Midbrain (tissue), 1 donor: ENCODE measurements around the gene PHACTR1.
"Not testable (repeated sequence)": the region's sequence is repeated elsewhere in the genome, so short reads cannot be mapped to it uniquely, and the experiment has no call there.

Experiments
- DNase-seq: peaks from one replicate; lab custom pipeline; 2025; lab: John Stamatoyannopoulos, UW

The PHACTR1 gene

DNA sequence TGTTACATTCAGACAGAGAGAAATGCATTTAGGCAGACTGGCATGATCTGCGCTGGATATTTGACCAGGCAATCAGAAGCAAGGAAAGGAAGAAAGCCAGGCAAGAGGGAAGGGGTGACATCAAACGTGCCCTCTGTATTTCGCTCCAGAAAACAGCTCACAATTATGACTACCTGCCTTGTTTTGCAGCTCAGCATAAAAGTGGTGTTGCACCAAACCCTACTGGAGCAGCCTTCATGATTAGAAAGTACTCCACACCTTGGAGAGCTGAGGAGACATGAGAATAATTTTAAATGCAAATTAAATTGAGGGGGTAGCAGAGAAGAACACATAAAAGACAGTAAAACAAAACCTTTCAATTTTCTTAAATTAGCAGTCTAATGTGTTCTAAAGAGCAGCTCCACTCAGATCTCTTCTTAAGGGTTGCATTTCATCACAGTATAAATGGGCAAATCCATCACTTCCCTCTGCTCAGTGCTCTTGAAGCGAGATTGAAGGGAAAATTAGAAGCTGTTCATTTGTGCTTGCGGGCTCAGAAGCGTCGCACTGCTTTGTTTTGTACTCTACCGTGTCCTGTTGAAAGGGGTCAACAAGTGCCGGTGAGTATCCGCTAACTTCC lies at the start of gene PHACTR1:
Gene PHACTR1, plus strand, starts transcription at position 470 of the 619 bp plus-strand sequence.
- DNase-seq, result no peak

DNA sequence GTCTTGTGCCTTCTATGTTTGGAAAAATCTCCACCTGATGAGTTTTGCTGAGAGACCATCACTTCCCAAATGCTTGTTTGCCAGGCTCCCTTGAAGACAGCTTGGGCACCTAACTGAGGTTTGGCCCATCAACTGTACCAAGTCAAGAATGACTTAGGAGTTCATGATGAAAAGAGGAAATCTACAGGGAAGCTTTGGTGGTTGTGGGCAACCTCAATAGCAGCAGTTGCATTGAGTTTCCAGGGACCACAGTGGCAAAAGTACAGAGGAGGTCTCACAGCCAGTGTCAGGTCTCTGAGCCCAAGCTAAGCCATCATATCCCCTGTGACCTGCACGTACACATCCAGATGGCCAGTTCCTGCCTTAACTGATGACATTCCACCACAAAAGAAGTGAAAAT lies 49.7 kb upstream of the PHACTR1 start:
- DNase-seq, result no peak

- DNase-seq, result no peak
Observed at GRCh38 chr6:12675931-12676330, 40.6 kb upstream of the PHACTR1 start.

DNA sequence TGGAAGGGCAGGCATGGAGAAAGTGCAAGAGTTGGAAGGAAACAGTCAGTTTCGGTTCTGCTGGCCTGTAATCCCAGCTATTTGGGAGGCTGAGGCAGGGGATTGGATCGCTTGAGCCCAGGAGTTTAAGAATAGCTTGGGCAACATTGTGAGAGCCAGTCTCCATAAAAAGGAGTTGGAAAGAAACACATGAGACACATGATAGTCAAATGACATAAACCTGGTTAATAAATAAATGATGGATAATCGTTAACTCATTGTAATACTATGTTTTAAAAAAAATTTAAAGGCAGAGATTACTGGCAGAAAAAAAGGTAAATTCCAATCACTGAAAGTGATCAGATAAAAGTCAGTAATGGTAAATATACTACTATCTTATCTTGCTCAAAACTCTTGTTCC lies 37.2 kb upstream of the PHACTR1 start:
- DNase-seq, result no peak

- no peak for DNase-seq
Observed at GRCh38 chr6:12693122-12693521, 23.4 kb upstream of the PHACTR1 start.

DNA sequence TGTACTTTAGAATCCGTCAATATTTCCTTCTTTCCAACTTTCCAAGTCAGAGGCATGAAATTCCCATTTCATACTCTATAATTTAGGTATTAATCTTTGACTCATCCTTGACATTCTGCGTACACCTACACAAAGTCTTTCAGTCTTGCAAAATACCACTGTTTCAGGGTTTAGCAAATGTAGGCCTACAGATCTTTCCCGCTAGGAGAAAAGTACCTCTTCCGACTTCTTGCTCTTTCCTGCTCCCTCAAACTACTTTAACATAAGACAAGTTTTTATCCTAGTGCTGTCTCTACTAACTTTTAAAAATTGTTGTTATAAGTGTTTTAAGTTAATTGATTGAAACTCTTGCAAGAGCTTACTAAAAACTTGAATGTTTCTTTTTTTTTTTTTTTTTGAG lies 18.3 kb upstream of the PHACTR1 start:
- DNase-seq, result no peak

DNA sequence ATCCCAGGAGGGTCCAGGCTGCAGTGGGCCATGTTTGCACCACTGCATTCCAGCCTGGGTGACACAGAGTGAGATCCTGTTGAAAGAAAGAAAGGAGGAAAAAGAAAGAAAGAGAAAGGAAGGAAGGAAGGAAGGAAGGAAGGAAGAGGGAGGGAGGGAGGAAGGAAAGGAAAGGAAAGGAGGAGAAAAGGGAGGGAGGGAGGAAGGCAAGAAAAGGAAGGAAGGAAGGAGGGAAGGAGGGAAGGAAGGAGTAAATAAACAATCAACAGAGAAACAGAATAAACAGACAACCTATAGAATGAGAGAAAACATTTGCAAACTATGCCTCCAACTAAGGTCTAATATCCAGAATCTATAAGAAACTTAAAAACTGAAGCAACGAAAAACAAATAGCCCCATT lies 11.6 kb upstream of the PHACTR1 start:
- no peak for DNase-seq

GRCh38 chr6:12709116-12709515 lies 7.5 kb upstream of the PHACTR1 start:
- DNase-seq, result no peak

DNA sequence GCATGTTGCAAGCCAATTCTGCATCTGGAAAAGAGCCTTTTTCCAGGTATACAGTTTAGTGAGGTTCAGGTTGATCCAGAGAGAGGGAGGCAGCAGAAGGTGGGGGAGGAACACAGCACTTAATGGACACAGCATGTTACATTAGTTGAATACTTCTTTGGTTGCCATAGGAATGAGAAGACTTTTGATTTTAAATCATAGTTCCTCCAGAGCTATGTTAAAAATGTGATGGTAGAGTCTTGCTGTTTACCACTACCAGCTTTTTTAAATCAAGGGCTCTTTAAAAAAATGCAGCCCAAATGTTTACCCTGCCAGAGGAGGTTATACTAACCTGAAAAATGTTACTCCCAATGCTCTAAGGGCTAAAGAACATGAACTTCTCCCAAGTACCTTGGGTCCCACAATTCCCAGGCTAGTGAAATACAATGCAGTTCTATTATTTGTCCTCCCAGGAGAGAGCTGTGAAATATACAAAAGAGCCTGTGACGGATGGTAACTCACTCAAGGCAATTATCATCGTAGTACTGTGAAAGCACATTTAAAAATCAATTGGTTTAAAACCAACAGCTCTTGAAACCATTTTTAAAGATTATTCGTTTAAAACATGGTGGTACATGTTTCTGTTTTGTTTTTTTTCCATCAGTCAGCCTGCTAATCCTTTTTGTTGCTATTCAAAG lies 6.9 kb upstream of the PHACTR1 start:
- no peak for DNase-seq

DNA sequence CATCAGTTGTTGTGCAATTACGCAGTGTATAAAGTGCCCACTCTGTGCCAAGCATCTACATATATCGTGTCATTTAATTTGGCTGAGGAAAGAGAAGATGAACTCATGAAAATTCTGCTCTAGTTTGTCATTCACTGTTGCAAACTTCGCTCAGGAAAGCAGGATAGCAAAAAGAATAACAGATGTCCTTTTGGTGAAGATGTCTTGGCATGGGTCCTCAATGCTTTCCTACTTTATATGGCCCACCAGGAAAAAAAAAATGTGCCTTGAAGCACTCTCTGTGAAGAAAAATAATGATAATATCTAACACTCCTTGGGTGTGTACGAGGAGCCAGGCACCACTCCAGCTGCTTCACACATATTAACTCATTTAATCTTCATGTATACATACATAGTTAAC lies 5.6 kb upstream of the PHACTR1 start:
- no peak for DNase-seq

GRCh38 chr6:12714022-12714421 lies 2.5 kb upstream of the PHACTR1 start:
- DNase-seq, result no peak

GRCh38 chr6:12715437-12715836 lies 1.1 kb upstream of the PHACTR1 start:
- DNase-seq, result no peak

GRCh38 chr6:12717356-12717755 lies 789 bp downstream of the PHACTR1 start:
- no peak for DNase-seq

DNA sequence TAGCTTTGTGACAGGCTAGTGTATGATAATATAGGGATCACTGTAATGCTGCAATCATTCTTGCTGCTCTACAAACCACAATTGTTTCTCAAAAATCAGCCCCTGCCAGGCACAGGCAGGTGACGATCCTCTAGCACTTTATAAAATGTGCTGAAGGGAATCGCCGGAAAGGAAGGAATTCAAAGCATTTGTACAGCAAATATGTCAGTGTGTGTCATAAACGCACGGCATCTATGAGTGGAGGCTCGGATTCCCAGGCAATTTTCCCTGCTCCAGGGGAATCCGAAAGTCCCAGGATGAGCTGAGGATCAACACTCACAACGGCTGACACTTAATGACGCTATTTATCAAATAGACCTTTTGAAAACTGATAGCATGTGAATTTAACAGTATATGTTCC lies 1.4 kb downstream of the PHACTR1 start:
- DNase-seq, result no peak

GRCh38 chr6:12719017-12719416 lies 2.5 kb downstream of the PHACTR1 start:
- DNase-seq, result no peak

DNA sequence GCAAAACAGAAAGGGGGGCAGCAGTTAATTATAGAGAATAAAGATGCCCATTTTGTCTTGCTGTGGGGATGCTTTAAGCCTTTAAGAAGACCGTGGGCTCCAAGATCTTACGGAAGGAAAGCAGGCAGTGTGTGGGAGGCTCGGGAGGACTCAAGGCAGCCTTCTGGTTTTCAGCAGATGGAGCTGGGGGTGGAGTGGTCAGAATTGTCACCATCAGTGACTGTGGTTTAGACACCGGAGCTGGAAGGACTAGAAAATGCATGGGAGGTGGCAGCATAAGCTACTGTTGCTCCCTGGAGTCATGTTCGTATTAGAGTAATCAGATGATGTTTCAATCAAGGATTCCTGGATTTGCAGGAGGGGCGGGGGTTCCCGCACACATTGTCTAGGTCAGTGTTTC lies 3.7 kb downstream of the PHACTR1 start:
- DNase-seq, result no peak

DNA sequence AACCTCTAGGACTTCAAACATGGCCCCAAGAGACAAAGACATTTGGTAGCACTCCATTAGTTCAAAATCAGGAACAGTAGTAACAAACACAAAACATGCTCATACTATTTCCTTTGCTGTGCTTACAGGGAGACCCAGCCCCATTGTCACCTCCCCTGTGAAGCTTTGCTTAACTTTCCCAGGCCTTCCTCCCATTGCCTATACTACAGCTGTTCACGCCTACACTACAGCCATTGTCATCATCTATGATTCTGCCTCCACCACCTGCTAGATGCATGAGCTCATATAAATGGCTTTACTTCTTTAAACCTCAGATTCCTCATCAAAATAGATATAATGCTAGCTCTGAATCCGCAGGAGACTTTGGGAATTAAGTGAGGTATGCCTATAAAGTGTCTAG lies 8.7 kb downstream of the PHACTR1 start:
- no peak for DNase-seq

GRCh38 chr6:12729467-12729866 lies 12.9 kb downstream of the PHACTR1 start:
- DNase-seq, result no peak

DNA sequence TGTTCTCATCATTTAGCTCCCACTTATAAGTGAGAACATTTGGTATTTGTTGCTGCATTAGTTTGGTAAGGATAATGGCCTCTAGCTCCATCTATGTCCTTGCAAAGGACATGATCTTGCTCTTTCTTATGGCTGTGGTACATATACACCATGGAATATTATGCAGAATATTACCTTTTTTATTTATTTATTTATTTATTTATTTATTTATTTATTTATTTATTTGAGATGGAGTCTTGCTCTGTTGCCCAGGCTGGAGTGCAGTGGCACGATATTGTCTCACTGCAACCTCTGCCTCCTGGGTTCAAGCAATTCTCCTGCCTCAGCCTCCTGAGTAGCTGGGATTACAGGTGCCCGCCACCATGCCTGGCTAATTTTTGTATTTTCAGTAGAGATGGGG lies 14.2 kb downstream of the PHACTR1 start:
- not testable (repeated sequence) for DNase-seq

DNA sequence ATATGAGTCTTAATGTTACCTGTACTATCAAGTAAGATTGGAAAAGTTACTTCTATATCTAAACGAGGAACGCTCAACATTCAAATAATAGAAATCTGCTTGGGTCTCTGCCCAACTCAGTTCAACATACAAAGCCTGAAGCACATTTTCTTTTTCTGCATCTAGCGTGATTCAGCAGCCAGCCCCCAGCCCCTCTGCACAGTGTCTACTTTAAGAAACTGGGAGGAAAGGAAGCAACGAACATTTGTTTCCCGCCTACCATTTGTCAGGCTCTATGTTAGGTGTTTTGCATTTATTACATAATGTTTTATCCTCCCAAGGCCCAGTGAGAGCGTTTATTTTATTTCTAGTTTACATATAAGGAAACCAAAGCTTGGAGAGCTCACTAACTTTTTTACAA lies 17.3 kb downstream of the PHACTR1 start:
- DNase-seq, result no peak

DNA sequence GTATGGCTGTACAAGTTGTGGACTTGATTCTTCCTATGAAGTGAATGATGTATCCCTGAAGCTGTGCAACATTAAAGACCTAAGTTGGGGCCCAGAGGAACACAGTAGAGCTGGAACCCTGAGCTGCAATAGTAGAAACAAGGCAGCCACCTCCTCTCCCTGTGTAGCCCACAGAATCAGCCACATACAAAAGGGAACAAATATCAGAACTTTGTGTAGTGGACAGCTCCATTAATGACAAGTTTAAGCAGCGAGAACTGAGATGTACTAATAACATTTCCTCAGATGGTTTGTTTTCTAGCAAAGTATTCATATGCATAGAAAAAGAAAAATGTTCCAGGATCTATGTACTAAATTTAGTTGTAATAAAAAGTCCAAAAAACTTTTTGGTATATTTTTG lies 19.2 kb downstream of the PHACTR1 start:
- no peak for DNase-seq

- DNase-seq, result no peak
Observed at GRCh38 chr6:12748411-12748810, 31.8 kb downstream of the PHACTR1 start.

- DNase-seq, result no peak
Observed at GRCh38 chr6:12748815-12749521, 32.4 kb downstream of the PHACTR1 start.
